Ishikawa (cell line): ENCODE results near the gene ATP1A4.

Experiments used
- CEBPB ChIP-seq: IDR thresholded peaks from 2 replicates; pipeline ENCODE4 v1.6.1; 2012
- CREB1 ChIP-seq: IDR thresholded peaks from 2 replicates; pipeline ENCODE4 v1.6.1; 2012; ENCODE audit warnings: low read depth
- EGR1 ChIP-seq: IDR thresholded peaks from 2 replicates; pipeline ENCODE4 v1.6.1; 2012
- EP300 ChIP-seq: IDR thresholded peaks from 2 replicates; pipeline ENCODE4 v1.6.1; 2012; ENCODE audit warnings: borderline replicate concordance
- FOXM1 ChIP-seq: IDR thresholded peaks from 2 replicates; pipeline ENCODE4 v1.6.1; 2012; ENCODE audit warnings: low read depth, borderline replicate concordance
- NFIC ChIP-seq: IDR thresholded peaks from 2 replicates; pipeline ENCODE4 v1.6.1; 2012
- RAD21 ChIP-seq: IDR thresholded peaks from 2 replicates; pipeline ENCODE4 v1.6.1; 2012; ENCODE audit warnings: low read depth
- TAF1 ChIP-seq: IDR thresholded peaks from 2 replicates; pipeline ENCODE4 v1.6.1; 2012; ENCODE audit warnings: low read depth, mild to moderate bottlenecking
- TCF12 ChIP-seq: IDR thresholded peaks from 2 replicates; pipeline ENCODE4 v1.6.1; 2012; ENCODE audit warnings: low read depth
- TEAD4 ChIP-seq: IDR thresholded peaks from 2 replicates; pipeline ENCODE4 v1.6.1; 2012
- YY1 ChIP-seq: IDR thresholded peaks from 2 replicates; pipeline ENCODE4 v1.6.1; 2012; ENCODE audit warnings: low read depth
- ZBTB7A ChIP-seq: IDR thresholded peaks from 2 replicates; pipeline ENCODE4 v1.6.1; 2012; ENCODE audit warnings: low read depth
- TF ChIP-seq, protein P1 (sequence below): IDR thresholded peaks from 2 replicates; pipeline ENCODE4 v1.6.1; 2012; ENCODE audit warnings: low read depth, mild to moderate bottlenecking
- TF ChIP-seq, protein P2 (sequence below): IDR thresholded peaks from 2 replicates; pipeline ENCODE4 v1.6.1; 2012
- TF ChIP-seq, protein P3 (sequence below): IDR thresholded peaks from 2 replicates; pipeline ENCODE4 v1.6.1; 2012

Gene ATP1A4

DNA sequence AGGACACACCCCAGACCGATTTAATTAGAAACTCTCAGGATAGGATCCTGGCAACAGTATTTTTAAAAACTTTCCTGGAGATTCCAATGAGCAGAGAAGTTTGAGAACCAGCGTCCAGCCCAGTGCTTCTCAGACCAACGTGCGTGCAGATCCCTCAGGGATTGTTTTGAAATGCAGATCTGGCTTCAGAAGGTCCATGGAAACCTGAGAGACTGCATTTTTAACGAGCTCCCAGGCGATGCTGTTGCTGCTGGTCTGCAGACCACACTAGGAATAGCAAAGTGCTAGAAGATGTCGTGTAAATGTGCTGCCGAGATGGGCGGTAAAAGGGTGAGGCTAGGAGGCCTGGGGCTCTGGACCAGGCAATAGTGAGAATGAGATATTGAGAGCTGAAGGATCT lies 20.6 kb downstream of the ATP1A4 start:
- TF ChIP-seq TAF1 = no peak
- TF ChIP-seq EP300 = no peak
- TF ChIP-seq TCF12 = no peak
- TF ChIP-seq ZBTB7A = no peak

DNA sequence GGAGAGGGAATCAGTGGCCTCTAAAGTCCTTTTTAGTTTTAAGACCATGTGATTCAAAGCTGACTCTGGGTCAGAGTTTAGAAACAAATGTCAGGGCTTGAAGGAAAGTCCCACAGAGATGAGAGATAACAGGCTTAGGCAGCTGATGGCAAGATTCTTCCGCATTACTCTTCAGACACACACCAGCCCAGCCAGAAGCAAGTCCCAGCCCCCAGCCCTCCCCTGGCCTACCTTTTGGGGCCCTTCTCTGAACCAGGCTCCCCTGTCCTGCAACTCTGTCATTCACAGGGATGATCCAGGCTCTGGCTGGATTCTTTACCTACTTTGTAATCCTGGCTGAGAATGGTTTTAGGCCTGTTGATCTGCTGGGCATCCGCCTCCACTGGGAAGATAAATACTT lies 25.8 kb downstream of the ATP1A4 start:
- TF ChIP-seq FOXM1 (no peak), ZBTB7A (no peak), TEAD4 (no peak), TAF1 (no peak), EGR1 (no peak), EP300 (no peak), CEBPB (no peak), NFIC (no peak), YY1 (no peak), CREB1 (no peak), TCF12 (no peak), RAD21 (no peak)
- TF ChIP-seq, protein P1, sequence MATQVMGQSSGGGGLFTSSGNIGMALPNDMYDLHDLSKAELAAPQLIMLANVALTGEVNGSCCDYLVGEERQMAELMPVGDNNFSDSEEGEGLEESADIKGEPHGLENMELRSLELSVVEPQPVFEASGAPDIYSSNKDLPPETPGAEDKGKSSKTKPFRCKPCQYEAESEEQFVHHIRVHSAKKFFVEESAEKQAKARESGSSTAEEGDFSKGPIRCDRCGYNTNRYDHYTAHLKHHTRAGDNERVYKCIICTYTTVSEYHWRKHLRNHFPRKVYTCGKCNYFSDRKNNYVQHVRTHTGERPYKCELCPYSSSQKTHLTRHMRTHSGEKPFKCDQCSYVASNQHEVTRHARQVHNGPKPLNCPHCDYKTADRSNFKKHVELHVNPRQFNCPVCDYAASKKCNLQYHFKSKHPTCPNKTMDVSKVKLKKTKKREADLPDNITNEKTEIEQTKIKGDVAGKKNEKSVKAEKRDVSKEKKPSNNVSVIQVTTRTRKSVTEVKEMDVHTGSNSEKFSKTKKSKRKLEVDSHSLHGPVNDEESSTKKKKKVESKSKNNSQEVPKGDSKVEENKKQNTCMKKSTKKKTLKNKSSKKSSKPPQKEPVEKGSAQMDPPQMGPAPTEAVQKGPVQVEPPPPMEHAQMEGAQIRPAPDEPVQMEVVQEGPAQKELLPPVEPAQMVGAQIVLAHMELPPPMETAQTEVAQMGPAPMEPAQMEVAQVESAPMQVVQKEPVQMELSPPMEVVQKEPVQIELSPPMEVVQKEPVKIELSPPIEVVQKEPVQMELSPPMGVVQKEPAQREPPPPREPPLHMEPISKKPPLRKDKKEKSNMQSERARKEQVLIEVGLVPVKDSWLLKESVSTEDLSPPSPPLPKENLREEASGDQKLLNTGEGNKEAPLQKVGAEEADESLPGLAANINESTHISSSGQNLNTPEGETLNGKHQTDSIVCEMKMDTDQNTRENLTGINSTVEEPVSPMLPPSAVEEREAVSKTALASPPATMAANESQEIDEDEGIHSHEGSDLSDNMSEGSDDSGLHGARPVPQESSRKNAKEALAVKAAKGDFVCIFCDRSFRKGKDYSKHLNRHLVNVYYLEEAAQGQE = no peak
- TF ChIP-seq, protein P2, sequence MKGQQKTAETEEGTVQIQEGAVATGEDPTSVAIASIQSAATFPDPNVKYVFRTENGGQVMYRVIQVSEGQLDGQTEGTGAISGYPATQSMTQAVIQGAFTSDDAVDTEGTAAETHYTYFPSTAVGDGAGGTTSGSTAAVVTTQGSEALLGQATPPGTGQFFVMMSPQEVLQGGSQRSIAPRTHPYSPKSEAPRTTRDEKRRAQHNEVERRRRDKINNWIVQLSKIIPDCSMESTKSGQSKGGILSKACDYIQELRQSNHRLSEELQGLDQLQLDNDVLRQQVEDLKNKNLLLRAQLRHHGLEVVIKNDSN = no peak
- TF ChIP-seq, protein P3, sequence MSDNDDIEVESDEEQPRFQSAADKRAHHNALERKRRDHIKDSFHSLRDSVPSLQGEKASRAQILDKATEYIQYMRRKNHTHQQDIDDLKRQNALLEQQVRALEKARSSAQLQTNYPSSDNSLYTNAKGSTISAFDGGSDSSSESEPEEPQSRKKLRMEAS = no peak

DNA sequence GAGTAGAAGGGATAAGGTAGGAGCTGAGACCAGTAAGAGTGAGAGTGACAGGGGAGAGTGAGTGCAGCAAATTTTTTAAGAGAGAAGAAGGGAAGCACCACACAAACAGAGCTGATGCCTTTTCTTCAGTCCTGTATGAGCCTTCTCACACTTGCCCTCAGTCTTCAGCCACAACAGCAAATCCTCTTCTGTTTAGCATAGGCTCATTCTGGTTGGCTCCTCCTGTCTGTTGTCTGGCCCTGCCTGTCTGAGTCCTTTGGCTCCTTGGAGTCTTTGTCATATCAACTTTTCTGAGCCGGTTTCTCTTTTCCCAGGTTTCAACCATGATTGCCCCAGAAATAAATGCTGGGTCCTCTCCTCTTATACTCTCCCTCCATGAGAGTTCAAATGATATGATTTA lies 26.3 kb downstream of the ATP1A4 start:
- TF ChIP-seq, protein P3 = no peak
- TF ChIP-seq TCF12 (no peak), TEAD4 (no peak), ZBTB7A (no peak), NFIC (no peak), RAD21 (no peak), FOXM1 (no peak), TAF1 (no peak), EGR1 (no peak), CEBPB (no peak), CREB1 (no peak), YY1 (no peak), EP300 (no peak)
- TF ChIP-seq, protein P2 = no peak
- TF ChIP-seq, protein P1 = no peak

DNA sequence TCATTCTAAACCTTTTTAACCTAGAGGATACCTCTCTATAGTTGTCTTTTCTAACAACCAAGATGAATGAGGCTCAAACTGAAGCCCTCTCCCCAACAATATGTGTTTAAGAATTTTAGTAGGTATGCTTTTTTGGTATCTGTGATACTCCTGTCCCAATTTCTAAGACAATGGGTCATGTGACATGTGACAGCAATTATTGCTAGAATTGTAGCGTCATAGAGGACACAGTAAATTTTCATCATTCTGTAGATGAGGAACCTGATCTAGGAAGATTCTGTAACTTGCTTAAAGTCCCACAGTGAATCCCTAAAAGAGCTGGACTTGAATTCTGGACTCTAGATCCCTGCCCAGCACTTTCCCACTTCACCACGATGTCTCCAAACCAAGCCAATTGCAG lies 27.3 kb downstream of the ATP1A4 start:
- TF ChIP-seq TCF12 = no peak
- TF ChIP-seq, protein P3 = no peak
- no peak for TF ChIP-seq TAF1
- no peak for TF ChIP-seq NFIC
- TF ChIP-seq RAD21 = no peak
- no peak for TF ChIP-seq ZBTB7A
- TF ChIP-seq FOXM1 = no peak
- TF ChIP-seq CEBPB = no peak
- TF ChIP-seq TEAD4 = no peak
- TF ChIP-seq, protein P1 = no peak
- no peak for TF ChIP-seq EP300
- no peak for TF ChIP-seq CREB1
- no peak for TF ChIP-seq YY1
- TF ChIP-seq, protein P2 = no peak
- no peak for TF ChIP-seq EGR1
